Forelimb muscle (tissue), 1 donor: ENCODE data around the gene EIF3C. TPM values are rescaled to one million over a fixed set of nuclear protein-coding genes. Genes with fewer than 3 reads are reported as not detected.
"Not testable (repeated sequence)": the region's sequence is repeated elsewhere in the genome, so short reads cannot be mapped to it uniquely, and the experiment has no call there.

Experiments
- DNase-seq: peaks from one replicate; pipeline ENCODE4 v3.0.0-alpha.2; 2013; ENCODE audit warnings: low read depth
- polyA plus RNA-seq: library from polyadenylated mRNA; unstranded; fragments of 120-200 nt; gene quantifications from one replicate; pipeline ENCODE4 v1.2.1, GENCODE V29; 2013; ENCODE audit not compliant: insufficient read length

Gene EIF3C, protein sequence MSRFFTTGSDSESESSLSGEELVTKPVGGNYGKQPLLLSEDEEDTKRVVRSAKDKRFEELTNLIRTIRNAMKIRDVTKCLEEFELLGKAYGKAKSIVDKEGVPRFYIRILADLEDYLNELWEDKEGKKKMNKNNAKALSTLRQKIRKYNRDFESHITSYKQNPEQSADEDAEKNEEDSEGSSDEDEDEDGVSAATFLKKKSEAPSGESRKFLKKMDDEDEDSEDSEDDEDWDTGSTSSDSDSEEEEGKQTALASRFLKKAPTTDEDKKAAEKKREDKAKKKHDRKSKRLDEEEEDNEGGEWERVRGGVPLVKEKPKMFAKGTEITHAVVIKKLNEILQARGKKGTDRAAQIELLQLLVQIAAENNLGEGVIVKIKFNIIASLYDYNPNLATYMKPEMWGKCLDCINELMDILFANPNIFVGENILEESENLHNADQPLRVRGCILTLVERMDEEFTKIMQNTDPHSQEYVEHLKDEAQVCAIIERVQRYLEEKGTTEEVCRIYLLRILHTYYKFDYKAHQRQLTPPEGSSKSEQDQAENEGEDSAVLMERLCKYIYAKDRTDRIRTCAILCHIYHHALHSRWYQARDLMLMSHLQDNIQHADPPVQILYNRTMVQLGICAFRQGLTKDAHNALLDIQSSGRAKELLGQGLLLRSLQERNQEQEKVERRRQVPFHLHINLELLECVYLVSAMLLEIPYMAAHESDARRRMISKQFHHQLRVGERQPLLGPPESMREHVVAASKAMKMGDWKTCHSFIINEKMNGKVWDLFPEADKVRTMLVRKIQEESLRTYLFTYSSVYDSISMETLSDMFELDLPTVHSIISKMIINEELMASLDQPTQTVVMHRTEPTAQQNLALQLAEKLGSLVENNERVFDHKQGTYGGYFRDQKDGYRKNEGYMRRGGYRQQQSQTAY
- polyA plus RNA-seq, result 313 TPM

DNA sequence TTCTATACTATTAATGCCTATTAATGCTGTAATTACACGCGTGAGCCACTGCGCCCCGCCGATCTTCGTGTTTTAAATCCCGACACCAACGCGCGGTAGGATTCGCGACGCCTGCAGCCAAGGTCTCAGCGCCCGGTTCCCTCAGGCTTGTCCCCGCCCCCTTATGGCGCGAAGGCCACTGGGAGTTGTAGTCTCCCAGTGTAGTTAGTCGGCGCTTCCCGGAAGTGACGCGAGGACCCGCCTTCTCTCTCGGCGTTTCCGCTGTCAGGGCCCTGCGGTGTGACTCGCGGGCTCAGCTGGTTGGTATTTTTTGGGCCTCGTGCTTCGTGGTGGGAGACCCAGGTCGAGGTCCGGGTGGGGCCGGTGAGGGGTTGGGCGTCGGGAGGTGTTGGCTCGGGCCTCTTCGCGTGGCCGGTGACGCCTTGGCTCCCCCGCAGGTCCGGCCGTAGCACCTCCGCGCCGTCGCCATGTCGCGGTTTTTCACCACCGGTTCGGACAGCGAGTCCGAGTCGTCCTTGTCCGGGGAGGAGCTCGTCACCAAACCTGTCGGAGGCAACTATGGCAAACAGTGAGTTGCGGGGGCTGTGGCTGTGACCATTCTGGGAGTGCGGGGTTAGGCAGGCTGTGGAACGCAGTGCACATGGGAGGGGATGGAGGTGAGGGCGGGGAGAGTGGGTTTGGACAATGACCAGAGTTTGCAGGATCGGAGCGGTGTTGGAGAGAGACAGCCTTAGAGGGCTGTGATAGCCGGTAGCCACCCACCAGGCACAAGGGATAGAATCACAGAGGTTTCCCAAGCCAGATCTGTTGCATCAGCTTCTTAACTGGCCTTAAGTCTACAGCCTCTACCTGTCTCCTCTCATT lies at the start of gene EIF3C:
EIF3C (plus strand) TSS at position 245 of the 864 bp plus-strand sequence; CDS start at position 468, 223 bp downstream.
- not testable (repeated sequence) for DNase-seq

DNA sequence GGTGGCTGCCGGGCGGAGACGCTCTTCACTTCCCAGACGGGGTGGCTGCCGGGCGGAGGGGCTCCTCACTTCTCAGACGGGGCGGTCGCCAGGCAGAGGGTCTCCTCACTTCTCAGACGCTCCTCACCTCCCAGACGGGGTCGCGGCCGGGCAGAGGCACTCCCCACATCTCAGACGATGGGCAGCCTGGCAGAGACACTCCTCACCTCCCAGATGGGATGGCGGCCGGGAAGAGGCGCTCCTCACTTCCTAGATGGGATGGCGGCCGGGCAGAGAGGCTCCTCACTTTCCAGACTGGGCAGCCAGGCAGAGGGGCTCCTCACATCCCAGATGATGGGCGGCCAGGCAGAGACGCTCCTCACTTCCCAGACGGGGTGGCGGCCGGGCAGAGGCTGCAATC lies 45.0 kb upstream of the EIF3C start:
- not testable (repeated sequence) for DNase-seq

DNA sequence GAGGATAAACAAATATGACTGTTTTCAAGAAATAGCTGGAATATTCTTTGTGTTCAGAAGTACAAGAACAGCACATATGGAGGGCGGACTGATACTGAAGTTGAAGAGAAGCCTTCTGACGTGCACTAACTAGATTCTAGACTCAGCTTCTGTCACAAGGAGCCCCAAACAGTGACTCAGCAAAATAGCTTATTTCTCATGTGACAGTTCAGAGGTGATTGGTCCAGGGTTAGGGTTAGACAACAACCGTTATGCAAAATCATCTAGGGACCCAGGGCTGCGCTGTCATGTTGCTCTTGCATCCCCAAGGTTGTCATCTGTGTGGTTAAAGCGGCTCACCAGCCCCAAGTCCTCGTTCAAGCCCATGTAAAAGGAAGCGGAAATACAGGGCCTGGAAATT lies 43.8 kb upstream of the EIF3C start:
- not testable (repeated sequence) for DNase-seq

DNA sequence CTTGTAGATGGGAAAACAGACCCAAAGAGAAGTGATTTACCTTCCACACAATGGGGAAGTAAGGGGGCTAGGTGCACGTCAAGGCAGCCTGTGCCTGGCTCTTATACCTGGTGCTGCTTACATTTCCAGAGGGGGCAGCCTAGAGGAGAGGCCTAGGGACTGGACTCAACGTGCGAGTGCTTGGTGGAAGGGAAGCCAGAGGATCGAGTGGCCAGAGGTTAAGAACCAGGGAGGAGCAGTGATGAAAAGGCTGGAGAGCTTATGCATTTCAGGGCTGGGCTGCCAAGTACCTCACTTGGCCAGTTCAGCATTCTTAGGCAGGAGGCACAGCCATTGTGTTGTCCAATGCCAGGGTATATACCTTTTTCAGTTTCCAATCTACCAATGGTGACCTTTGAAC lies 43.1 kb upstream of the EIF3C start:
- DNase-seq, result not testable (repeated sequence)

DNA sequence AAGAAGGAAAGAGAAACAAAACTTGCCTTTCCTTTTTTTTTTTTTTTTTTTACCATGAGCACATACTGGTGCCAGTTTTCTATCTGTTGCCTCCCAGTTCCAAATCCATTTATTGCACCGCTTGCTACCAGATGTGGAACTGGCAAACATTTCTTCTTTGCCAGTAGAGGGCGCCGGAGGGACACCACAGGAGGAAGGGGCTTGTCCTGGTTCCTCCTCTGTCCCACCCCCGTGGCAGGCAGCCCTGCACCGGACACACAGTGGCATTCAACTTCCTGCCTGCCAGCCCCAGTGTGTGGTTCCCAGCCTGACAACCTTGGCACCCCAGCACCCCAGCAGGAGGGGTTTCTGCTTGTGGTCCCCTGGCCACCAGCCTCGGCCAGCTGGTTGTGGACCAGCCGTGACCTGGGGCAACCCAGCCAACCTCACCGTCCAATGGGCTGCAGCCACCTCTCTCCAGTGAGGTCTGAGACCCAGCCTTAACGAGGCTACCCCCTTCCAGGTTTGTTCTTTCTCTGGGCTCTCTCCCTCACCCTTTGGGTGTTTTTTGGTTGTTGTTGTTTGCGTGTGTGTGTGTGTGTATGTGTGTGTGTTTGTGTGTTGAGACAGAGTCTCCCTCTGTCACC lies 22.8 kb upstream of the EIF3C start:
- DNase-seq, result not testable (repeated sequence)

DNA sequence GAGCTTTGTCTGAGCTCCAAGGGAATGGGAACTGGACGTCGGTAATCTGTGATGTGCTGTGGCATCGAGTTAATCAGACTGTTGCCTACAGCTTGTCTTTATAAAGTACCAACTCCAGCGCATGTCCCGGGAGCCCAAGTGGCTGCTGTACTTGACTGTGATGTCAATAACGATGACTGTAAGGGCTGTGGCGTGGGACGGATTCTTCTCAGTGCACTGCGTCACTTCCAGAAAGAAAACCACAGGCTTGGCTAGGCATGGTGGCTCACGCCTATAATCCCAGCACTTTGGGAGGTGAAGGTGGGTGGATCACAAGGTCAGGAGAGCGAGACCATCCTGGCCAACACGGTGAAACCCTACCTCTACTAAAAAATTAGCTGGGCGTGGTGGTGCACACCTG lies 21.8 kb upstream of the EIF3C start:
- DNase-seq, result not testable (repeated sequence)

DNA sequence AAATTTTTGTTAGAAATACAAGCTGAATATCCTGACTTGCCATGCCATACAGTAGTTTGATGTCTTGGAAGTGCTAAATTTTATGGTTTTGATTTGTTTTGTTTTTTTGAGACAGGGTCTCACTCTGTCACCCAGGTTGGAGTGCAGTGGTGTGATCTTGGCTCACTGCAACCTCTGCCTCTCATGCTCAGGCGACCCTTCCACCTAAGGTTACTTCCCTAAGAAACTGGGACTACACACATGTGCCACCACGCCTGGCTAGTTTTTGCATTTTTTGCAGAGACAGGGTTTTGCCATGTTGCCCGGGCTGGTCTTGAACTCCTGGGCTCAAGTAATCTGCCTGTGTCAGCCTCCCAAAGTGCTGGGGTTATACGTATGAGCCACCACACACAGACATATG lies 19.5 kb upstream of the EIF3C start:
- DNase-seq, result not testable (repeated sequence)

DNA sequence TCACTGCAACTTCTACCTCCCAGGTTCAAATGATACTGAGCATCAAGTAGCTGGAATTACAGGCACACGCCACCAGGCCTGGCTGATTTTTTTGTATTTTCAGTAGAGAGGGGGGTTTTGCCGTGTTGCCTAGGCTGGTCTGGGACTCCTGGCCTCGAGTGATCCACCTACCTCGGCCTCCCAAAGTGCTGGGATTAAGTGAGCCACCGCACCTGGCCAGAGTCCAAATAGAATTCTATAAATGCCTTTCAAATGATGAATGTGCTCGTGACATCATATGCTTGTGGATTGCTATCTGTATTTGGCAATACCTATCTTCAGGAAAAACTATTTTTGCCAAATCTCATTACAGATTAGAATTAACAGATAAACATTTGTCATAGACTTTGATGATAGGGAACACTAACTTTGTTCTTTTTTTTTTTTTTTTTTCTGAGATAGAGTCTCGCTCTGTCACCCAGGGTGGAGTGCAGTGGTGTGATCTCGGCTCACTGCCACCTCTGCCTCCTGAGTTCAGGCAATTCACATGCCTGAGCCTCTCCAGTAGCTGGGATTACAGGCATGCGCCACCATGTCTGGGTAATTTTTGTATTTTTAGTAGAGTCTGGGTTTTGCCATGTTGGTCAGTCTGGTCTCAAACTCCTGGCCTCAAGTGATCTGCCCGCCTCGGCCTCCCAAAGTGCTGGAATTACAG lies 17.9 kb upstream of the EIF3C start:
- DNase-seq, result not testable (repeated sequence)

DNA sequence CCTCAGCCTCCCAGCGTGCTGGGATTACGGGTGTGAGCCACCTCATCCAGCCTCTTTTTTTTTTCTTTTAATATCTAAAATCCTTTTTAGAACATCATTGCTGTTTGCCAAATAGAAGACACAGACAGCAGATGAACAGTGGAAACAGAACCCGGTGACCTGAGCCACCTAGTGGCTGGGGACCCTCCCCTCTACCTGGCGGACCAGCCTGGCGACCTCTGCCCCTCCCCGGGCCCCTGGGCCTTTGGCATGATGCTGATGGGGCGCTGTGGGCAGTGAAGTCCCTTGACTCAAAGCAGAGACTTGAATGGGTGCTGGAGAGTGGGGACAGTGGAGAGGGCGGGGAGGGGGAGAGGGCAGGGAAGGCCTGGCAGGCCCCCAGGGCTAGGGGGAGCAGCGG lies 11.5 kb upstream of the EIF3C start:
- DNase-seq, result not testable (repeated sequence)

DNA sequence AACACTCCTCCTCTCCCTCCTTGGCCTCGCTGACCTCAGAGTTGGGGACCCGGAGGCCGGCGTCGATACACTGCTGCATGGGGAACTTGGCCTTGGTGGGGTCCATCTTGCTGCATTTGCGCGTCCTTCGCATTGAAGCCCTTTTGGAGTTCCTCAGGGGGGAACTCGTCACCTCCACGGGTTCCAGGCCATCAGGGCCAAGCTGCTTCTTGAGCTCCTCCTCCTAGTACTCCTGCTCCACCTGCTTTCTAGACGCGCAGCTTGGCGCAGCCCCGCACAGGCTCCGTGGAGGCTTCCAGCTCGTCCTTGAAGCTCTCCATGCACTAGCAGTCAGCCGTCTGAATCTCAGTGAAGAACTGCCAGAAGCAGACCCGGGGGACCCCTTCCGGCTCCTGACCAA lies 10.9 kb upstream of the EIF3C start:
- DNase-seq, result not testable (repeated sequence)

DNA sequence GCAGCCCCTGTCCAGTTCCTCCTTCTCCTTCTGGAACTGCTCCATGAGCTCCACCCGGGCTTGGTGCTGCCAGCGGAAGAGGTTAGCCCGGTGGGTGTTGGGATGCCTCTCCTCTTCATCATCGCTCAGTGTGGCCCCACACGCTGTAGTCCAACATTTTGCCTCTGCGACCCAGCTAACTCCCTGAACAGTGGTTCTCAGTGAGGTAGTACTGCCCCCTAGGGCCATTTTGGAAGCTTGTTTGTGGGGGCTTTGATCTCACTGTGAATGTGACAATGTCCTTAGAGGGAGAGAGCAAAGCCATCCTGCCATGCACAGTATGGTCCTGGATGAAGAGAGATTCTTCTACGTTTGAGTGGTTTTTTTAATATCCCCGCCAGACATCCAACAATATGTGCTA lies 9.9 kb upstream of the EIF3C start:
- DNase-seq, result not testable (repeated sequence)

DNA sequence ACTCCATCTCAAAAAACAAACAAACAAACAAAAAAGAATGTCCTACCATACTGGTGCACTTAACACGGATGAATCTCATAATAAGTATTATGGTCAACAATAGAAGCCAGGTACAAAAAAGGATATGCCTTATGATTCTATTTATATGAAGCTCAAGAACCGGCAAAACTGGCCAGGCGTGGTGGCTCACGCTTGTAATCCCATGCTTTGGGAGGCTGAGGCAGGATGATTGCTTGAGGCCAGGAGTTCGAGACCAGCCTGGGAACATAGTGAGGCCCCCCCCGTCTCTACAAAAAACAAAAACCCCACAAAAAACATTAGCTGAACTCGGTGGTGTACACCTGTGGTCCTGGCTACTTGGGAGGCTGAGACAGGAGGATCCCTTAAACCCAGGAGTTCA lies 7.0 kb upstream of the EIF3C start:
- DNase-seq, result not testable (repeated sequence)

DNA sequence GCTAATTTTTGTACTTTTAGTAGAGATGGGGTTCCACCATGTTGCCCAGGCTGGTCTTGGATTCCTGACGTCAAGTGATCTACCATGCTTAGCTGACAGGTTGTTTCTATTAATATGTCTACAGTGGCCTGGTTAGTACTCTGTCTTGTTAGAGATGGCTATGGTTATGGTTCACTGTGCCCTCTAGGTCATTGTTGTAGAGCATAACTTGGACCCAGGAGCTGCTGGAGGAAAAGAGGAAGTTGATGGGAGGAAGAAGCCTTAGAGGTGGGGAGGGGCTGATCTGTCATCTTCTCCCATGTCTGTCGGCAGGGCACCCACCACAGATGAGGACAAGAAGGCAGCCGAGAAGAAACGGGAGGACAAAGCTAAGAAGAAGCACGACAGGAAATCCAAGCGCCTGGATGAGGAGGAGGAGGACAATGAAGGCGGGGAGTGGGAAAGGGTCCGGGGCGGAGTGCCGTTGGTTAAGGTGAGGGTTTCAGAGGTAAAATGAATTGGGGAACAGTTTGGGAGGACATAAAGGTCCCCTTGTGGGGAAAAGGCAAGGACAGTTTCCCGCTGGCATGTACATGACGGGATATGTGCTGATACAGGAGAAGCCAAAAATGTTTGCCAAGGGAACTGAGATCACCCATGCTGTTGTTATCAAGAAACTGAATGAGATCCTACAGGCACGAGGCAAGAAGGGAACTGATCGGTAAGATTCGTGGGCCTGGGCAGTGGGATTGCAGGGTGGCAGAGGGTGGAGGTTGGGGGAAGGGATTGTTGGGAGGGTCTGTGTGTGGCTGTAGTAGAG lies 11.8 kb downstream of the EIF3C start:
- DNase-seq, result not testable (repeated sequence)

DNA sequence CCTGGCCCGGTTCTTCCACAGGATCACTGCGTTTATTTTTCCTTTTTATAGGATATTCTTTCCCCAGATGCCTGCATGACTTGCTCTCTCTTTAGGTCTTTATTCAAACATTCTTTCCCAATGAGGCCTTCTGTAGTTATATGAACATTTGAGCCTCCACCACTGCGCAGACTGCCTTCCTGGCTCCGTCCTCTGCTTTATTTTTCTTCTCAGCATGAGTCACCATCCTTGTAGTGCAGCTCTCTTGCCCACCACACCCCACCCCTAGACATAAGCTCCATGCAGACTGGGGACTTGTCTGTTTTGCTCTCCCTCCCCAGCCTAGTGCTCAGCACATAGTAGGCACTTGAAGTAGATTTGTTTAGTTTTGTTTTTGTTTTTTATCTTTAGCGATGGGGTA lies 20.0 kb downstream of the EIF3C start:
- DNase-seq, result not testable (repeated sequence)

DNA sequence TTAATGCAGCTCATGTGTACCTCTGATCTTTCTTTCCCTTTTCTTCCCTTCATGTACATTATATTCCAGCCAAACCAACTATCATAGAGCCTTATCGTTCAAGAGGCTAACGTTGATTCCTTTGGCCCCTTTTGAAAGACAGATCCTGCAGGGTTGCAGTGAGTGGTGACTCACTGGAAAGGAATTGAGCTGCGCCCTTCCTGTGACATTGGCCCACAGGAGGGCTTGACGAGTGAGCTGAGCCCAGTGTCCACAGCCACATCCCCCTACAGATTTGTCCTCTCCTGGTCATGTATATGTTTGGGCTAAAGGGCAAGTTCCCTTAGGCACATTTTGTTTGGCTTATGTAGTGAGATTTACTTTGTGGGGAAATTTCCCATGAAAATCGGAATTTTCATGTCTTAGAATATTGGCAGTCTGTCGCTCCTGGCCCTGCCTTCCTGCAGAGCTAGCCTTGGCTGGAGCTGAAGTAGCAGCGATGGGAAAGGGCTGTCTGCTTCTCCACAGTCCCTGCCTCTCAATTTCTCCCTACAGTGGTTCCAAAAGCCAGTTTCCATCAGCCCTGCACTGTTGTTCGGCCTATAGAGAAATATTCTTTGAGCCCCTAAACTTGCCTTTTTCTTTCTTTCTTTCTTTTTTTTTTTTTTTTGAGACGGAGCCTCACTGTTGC lies 21.3 kb downstream of the EIF3C start:
- not testable (repeated sequence) for DNase-seq

DNA sequence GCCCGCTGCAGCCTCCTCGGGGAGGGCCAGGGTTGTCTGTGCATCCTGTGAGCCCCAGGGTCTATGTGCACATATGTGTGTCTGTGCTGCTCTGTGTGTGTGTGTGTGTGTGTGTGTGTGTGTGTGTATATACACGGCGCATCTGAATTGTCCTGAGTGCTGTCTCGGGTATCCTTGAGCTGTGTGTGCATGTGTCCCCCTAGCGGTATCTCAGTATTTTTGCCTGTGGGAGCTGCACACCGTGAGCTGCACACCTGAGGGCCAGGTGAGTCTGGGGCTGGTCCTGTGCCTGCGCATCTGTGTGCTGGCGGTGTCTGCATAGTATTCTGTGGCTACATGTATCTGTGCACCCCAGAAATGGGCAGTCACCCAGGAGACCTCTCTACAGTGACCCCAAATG lies 28.5 kb downstream of the EIF3C start:
- not testable (repeated sequence) for DNase-seq

DNA sequence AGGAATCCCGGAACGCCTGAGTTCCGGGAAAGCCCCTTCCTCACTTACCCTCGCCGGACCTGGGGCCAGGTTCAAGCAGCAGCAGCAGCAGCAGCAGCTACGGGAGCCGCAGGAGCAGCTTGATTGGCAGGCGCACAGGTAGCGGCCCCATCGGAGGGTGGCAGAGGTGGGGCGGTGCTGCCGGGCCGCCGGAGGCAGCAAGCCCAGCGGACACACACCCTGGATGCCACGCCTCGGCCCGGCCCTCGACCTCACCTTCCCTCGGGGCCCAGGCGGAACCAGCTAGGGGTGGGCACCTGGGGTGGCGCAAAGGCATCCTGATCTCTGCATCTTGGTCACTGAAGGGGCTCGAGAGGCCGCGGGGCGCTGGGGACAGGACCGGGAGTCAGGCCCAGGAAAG lies 29.4 kb downstream of the EIF3C start:
- DNase-seq, result not testable (repeated sequence)

DNA sequence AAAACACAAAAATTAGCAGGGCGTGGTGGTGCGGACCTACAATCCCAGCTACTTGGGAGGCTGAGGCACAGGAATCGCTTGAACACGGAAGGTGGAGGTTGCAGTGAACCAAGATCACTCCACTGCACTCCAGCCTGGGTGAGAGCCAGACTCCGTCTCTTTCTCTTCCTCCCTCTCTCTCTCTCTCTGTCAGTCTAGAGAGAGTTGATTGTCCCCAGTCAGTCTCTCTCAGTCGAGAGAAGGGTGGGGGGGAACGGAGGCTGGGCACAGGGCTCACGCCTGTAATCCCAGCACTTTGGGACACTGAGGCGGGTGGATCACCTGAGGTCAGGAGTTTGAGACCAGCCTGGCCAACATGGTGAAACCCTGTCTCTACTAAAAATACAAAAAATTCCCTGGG lies 30.0 kb downstream of the EIF3C start:
- DNase-seq, result not testable (repeated sequence)
